ENCODE measurements around the gene NLRX1. TPM values are rescaled to one million over a fixed set of nuclear protein-coding genes. Genes with fewer than 3 reads are reported as not detected.
A peak's percentile ranks its signal among the peaks of the same experiment; 100 is the strongest.
"Not testable (repeated sequence)": the region's sequence is repeated elsewhere in the genome, so short reads cannot be mapped to it uniquely, and the experiment has no call there.

The NLRX1 gene
- total and polyA plus RNA-seq, 9 donors, result 3.1 to 13.4 (median 7.2) TPM

- H3K9me3 ChIP-seq, result no peaks in the 10 kb centered on the region
- no peaks in the 10 kb centered on the region for H3K36me3 ChIP-seq
- H3K27me3 ChIP-seq, result no peaks in the 10 kb centered on the region
- H3K4me1 ChIP-seq (ENCODE audit: insufficient read depth), result no peaks in the 10 kb centered on the region
- H3K4me3 ChIP-seq, result no peak overlapping the region
- 18 to 26% (median 24%) methylated on average over 6 of the region's 6 CpGs for WGBS, 3 donors
- no peak overlapping the region for H3K27ac ChIP-seq
- DNase-seq, result peak in 1 of 5 donors; percentile 36
- intact Hi-C loops (cut with DNase I), result loop anchor here in 2 of 4 donors (5.0 to 10.0 kb wide), 4 partner anchors 88 to 161 kb away; partner anchors contain the start of genes C2CD2L (in 2 of the 2), DPAGT1 (in 1 of the 2) and SLC37A4 (in 1 of the 2)
- no peak for TF ChIP-seq CTCF (IDR thresholded peaks at IDR 0.05)
- TF ChIP-seq EP300 (IDR thresholded peaks at IDR 0.05), result no peak
- TF ChIP-seq POLR2A (IDR thresholded peaks at IDR 0.05), result no peak
Observed at GRCh38 chr11:119195680-119196079, 27.2 kb downstream of the NLRX1 start.

- no peaks in the 10 kb centered on the region for H3K4me1 ChIP-seq (ENCODE audit: insufficient read depth)
- DNase-seq, result peak in 4 of 5 donors; percentile 34 to 75 (median 50)
- H3K4me3 ChIP-seq, result no peak overlapping the region
- intact Hi-C loops (cut with DNase I), result loop anchor here in 2 of 4 donors (5.0 to 10.0 kb wide), 4 partner anchors 90 to 162 kb away; partner anchors contain the start of genes C2CD2L (in 2 of the 2), DPAGT1 (in 1 of the 2) and SLC37A4 (in 1 of the 2)
- WGBS, 3 donors, result 39 to 47% (median 40%) methylated on average over 5 of the region's 5 CpGs
- no peak overlapping the region for H3K27ac ChIP-seq
- no peaks in the 10 kb centered on the region for H3K36me3 ChIP-seq
- H3K9me3 ChIP-seq, result no peaks in the 10 kb centered on the region
- TF ChIP-seq EP300 (IDR thresholded peaks at IDR 0.05), result no peak
- peak; percentile 65 to 73 (median 66) for TF ChIP-seq CTCF (IDR thresholded peaks at IDR 0.05)
- TF ChIP-seq POLR2A (IDR thresholded peaks at IDR 0.05), result no peak
- no peaks in the 10 kb centered on the region for H3K27me3 ChIP-seq
Observed at GRCh38 chr11:119196833-119197483, 28.4 kb downstream of the NLRX1 start.

GRCh38 chr11:119198925-119199324 lies 30.4 kb downstream of the NLRX1 start:
- Histone ChIP-seq H3K4me1 (ENCODE audit: insufficient read depth) (no peaks in the 10 kb centered on the region), H3K4me3 (no peak overlapping the region), H3K27ac (no peak overlapping the region), H3K9me3 (no peaks in the 10 kb centered on the region), H3K36me3 (no peaks in the 10 kb centered on the region), H3K27me3 (no peaks in the 10 kb centered on the region)
- TF ChIP-seq EP300 (IDR thresholded peaks at IDR 0.05) (no peak), POLR2A (IDR thresholded peaks at IDR 0.05) (no peak), CTCF (IDR thresholded peaks at IDR 0.05) (no peak)
- WGBS, 3 donors, result 83 to 89% (median 86%) methylated on average over 6 of the region's 6 CpGs
- intact Hi-C loops (cut with DNase I), result loop anchor here in 2 of 4 donors (5.0 to 10.0 kb wide), 4 partner anchors 92 to 164 kb away; partner anchors contain the start of genes C2CD2L (in 2 of the 2), DPAGT1 (in 1 of the 2) and SLC37A4 (in 1 of the 2)
- no peak for DNase-seq

- H3K9me3 ChIP-seq; H3K4me3 ChIP-seq; H3K27ac ChIP-seq; H3K27me3 ChIP-seq; H3K36me3 ChIP-seq; H3K4me1 ChIP-seq (ENCODE audit: insufficient read depth): not testable (repeated sequence)
- intact Hi-C loops (cut with DNase I), result loop anchor here in 2 of 4 donors (10.0 kb wide), 1 partner anchor 114 kb away; the partner anchor contains the start of gene MCAM (in 2 of the 2)
- whole genome bisulfite sequencing, 3 donors, result 80 to 92% (median 85%) methylated on average over 5 of the region's 5 CpGs
- peak in 1 of 5 donors; percentile 4 for DNase-seq
Observed at GRCh38 chr11:119201236-119201635, 32.7 kb downstream of the NLRX1 start.

GRCh38 chr11:119202554-119202953 lies 34.0 kb downstream of the NLRX1 start:
- intact Hi-C loops (cut with DNase I), result loop anchor here in 2 of 4 donors (10.0 kb wide), 1 partner anchor 112 kb away; the partner anchor contains the start of gene MCAM (in 2 of the 2)
- Histone ChIP-seq H3K27me3 (no peaks in the 10 kb centered on the region), H3K4me1 (ENCODE audit: insufficient read depth) (no peaks in the 10 kb centered on the region), H3K36me3 (no peaks in the 10 kb centered on the region), H3K4me3 (no peak overlapping the region), H3K27ac (no peak overlapping the region), H3K9me3 (no peaks in the 10 kb centered on the region)
- TF ChIP-seq CTCF (IDR thresholded peaks at IDR 0.05) (no peak), POLR2A (IDR thresholded peaks at IDR 0.05) (no peak), EP300 (IDR thresholded peaks at IDR 0.05) (no peak)
- DNase-seq, result no peak
- WGBS, 3 donors, result 87 to 89% (median 87%) methylated on average over 7 of the region's 7 CpGs
